EH (cell line): ENCODE results near the gene INPP5A.

Experiments
- DNase-seq: peaks from one replicate; pipeline ENCODE4 v3.0.0-alpha.2; 2015; ENCODE audit warnings: low read depth

INPP5A gene

GRCh38 chr10:132519382-132520176 is 18.0 kb upstream of the INPP5A start:
- no peak for DNase-seq

DNA sequence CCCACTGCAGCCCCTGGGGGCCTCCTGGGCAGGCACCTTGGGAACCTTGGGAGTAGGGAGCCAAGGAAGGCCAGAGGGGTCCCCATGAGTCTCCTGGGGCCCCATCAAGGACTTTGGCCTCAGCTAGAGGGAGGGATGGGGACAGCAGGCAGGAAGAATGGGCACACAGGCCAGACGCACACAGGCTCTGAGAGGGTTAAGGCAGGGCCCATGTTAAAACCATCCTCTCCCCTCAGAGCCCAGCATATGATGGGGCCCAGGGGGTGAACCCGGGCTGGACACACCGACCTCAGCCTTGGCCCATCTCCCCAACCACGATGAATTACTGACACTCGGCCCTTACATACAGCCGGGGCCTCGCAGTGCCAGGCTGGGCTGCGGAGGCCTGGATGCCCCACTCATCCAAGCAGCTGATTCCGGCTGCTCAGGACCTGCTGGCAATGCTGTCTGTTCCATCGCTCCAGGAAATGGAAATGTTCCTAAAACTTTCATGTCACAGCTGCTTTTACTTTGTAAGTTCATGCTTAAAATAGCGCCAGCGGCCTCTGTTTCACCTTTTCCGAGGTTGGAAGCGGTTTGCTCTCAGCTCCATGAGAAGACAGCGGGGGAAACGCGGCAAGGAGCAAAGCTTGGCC is 17.3 kb upstream of the INPP5A start:
- DNase-seq = peak; percentile 88

DNA sequence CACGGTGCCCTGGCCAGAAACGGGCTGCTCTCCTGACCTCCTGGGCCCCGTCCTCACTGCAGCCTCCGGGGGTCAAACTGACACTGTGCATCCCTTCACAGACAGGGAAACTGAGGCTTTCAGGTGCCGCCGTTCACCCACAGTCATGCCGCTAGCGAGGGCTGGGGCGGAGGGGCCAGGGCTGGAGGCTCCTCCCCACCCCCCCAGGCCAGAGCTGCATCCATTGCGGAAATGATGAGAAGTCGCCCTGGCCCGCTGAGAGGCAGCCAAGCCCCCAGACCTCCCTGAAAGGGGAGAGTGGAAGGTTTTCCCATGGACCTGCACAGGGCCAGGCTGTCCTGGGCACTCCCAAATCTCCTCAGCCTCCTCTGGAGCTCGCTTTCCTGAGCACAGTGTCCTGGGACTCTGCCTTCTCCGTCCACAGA is 16.5 kb upstream of the INPP5A start:
- no peak for DNase-seq

DNA sequence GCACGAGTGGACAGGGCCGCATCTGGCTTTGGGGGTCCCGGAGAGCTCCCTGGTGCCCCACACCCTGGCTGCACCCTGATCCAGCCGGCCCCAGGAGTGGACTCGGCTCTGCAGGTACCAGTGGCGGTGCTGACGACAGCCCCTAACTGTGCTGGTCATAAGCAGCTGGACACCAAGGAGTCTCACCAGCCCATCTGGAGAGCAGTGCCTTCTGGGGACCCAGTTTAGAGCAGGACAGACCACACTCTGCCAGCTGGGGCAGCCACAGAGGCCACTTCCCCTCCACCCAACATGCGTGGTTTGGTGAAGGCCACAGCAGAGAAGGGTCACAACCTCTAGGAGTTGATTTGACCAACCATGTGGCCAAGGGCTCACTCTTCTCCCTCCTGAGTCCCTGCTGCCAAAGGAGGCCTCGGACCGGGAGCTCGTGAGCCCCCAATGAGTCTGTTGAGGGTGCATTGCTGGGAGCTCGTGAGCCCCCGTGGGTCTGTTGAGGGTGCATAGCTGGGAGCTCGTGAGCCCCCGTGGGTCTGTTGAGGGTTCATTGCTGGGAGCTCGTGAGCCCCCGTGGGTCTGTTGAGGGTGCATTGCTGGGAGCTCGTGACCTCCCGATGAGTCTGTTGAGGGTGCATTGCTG is 16.0 kb upstream of the INPP5A start:
- DNase-seq = no peak

DNA sequence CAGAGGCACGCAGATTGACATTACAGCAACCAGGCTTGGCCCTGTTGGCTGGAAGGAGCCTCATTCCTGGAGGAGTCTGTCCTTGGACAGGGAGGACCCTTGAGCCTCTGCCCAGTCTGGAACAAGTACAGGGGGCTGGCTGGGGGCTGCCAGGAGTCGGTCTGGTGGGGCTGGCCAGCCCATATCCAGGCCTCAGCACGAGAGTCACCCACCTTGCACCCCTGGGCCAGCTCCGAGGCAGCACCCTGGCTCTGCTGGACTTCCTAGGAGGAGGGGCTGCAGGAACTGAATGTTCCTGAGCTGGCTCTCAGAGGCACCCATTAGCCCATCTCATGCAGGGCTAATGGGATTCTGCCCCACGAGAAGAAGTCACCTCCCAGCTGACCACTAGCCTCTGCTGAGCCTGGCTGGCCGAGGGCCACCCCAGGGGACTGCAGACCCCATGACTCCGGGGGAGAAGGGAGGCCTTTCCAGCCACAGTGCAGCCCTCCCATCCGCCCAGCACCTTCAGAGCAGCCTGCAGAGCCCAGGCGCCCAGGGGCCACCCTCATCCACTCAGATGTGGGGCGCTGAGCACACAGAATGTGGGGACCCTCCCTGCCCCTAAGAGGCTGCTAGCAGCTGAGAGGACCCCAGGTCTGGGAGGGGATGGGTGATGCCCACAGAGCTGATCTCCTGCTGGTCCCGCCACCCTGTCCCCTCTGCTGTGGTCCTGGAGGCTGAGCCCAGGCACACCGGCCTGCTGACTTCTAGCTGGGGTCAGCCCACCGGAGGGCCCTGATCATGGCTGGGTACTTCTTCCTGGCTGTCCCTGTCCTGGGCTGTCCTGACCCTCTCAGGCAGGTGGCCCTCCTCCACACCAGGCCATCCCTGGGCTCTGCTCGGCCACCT is 14.8 kb upstream of the INPP5A start:
- DNase-seq = no peak

DNA sequence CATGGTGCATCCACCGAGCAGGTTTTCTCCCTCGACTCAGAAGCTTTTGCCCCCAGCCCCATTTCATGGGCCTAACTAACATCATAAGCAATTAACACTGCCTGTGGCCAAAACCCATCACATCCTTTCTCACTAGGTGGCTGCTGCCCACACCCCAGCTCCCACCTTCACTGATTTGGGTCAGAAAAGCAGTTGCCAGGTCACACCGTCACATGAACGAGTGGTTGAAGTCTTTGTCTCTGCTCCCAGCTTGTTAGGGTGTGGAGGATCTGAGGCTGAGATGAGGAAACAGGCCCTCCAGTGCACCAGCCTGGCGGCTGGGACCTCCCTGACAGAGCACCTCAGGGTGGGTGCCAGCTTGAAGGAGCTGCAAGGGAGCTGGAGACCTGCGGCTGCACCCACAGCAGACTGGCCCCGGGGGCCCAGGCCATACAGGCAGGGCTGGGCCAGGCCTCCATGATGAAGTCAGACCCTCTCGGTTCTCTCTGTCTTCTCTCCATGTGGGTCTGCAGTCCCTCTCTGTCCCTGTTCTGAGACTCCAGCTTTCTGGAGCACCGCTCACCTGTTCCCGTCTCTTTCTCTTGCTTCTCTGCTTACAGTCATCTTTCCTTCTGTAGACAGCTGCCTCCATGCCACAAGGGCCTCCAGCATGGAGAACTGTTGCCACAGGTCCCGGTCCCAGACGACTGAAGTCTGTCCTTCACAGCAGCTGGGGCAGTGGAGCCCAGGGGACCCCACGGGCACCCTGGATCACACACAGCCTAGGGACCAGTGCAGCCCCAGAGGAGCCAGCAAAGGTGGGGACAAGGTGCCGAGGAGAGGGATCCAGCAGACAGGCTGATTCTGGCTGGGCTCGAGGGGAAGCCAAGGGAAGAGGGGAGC is 13.8 kb upstream of the INPP5A start:
- DNase-seq = no peak

- DNase-seq = no peak
These were observed 12.9 kb upstream of the INPP5A start for GRCh38 chr10:132524443-132525285.

GRCh38 chr10:132526676-132527075 is 10.9 kb upstream of the INPP5A start:
- DNase-seq = peak; percentile 98

GRCh38 chr10:132527339-132528063 is 10.1 kb upstream of the INPP5A start:
- DNase-seq = peak; percentile 44

DNA sequence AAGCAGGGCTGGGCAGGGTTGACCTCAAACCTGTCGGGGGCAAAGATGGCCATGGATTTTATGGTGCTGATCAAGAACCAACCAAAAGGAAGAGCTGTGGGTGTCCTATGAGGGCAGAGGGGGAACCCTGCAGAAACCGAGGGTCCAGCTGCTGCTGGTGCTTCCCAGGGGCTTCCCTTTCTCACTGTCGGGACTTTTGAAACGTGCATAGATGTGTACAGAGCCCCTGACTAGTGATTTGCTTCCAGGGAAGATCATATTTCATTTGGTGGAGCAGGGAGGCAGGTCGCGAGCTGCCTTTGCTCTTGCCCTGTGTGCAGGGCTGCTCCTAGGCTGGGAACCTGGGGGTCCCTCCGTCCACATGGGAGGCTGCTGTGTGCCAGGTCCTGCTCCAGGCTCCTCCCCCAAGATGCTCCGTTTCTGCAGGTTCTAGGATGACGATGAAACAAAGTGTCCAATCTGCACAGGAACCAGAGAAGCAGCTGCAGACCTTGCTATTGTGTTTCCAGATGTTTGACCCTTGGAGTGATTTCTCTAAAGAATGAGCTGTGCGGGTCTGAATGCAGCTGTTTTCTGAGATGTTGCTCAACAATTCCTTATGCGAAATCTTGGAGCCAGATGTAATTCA is 9.4 kb upstream of the INPP5A start:
- DNase-seq = no peak

- no peak for DNase-seq
These were observed 5.4 kb upstream of the INPP5A start for GRCh38 chr10:132532179-132532578.

- peak; percentile 97 for DNase-seq
These were observed 4.6 kb upstream of the INPP5A start for GRCh38 chr10:132532749-132533560.

GRCh38 chr10:132533571-132534260 is 3.9 kb upstream of the INPP5A start:
- DNase-seq = peak; percentile 42

GRCh38 chr10:132534391-132535064 is 3.1 kb upstream of the INPP5A start:
- no peak for DNase-seq

- DNase-seq = no peak
These were observed 2.4 kb upstream of the INPP5A start for GRCh38 chr10:132535065-132535651.

GRCh38 chr10:132536241-132536876 is 1.2 kb upstream of the INPP5A start:
- no peak for DNase-seq
